GM13976 (cell line): ENCODE results near the gene SLC22A23.

Source experiments
- DNase-seq: peaks from one replicate; pipeline ENCODE4 v3.0.0; 2012; ENCODE audit warnings: low spot score
- CTCF ChIP-seq: IDR thresholded peaks from 2 replicates; pipeline ENCODE4 v1.5.1; 2012; ENCODE audit warnings: borderline replicate concordance, mild to moderate bottlenecking; ENCODE audit not compliant: insufficient read depth; ENCODE audit errors: extremely low read depth, missing control alignments, control extremely low read depth
- in situ Hi-C: fragments of 300-500 bp; cut with MboI; formaldehyde crosslinking; loops from one replicate; pipeline ENCODE4 v1.12.0; 2022; ENCODE audit warnings: low sequenced_read_pairs, mixed read lengths, inconsistent platforms; ENCODE audit not compliant: unreplicated experiment

SLC22A23 gene

GRCh38 chr6:3425574-3425973 is 31.3 kb downstream of the SLC22A23 start:
- TF ChIP-seq CTCF = no peak
- no peak for DNase-seq
- in situ Hi-C loops = no loop called here

- in situ Hi-C loops = no loop called here
- no peak for DNase-seq
- TF ChIP-seq CTCF = no peak
These were observed 32.5 kb downstream of the SLC22A23 start for GRCh38 chr6:3424185-3424927.

- in situ Hi-C loops = no loop called here
- TF ChIP-seq CTCF = no peak
- no peak for DNase-seq
These were observed 33.2 kb downstream of the SLC22A23 start for GRCh38 chr6:3423439-3424184.

- DNase-seq = no peak
- in situ Hi-C loops = no loop called here
- TF ChIP-seq CTCF = no peak
These were observed 34.3 kb downstream of the SLC22A23 start for GRCh38 chr6:3422435-3423070.

- no peak for DNase-seq
- no peak for TF ChIP-seq CTCF
- in situ Hi-C loops = no loop called here
These were observed 34.9 kb downstream of the SLC22A23 start for GRCh38 chr6:3421791-3422434.

- no peak for DNase-seq
- in situ Hi-C loops = no loop called here
- TF ChIP-seq CTCF = no peak
These were observed 35.7 kb downstream of the SLC22A23 start for GRCh38 chr6:3421143-3421542.
